HCT116 (cell line): ENCODE measurements around the gene ITGAL. TPM values are rescaled to one million over a fixed set of nuclear protein-coding genes. Genes with fewer than 3 reads are reported as not detected.

Source experiments
- ATAC-seq: fragments of 200-7000 bp; cut with Tn5 transposase; 2 replicates; pipeline ENCODE4 v1.9.1; 2020; ENCODE audit warnings: mild to moderate bottlenecking, moderate library complexity
- BruUV-seq: library from RNA; stranded (reverse); fragments of 400-500 nt; replicated peaks from 2 replicates; lab custom pipeline; 2021; lab: Mats Ljungman, UMichigan
- CTCF ChIA-PET: fragments of 300-600 bp; sonication (Branson Sonifier 250); formaldehyde crosslinking; loops from one replicate; lab custom pipeline; 2021; ENCODE audit warnings: antibody characterized with exemption; lab: Charles Lee
- POLR2A ChIA-PET: fragments of 300-600, 350-600 bp; sonication (Branson Sonifier 250); formaldehyde crosslinking; loops from one replicate; lab custom pipeline; 2021; ENCODE audit warnings: antibody characterized with exemption; lab: Charles Lee
- RAD21 ChIA-PET, 2 experiments: fragments of 300-600 bp; sonication (Branson Sonifier 250); formaldehyde crosslinking; loops; one replicate each; lab custom pipeline; 2023; ENCODE audit warnings: low total read pairs in 2 of 2; ENCODE audit not compliant: uncharacterized antibody in 2 of 2, unreplicated experiment in 2 of 2, low non-redundant PET in 1 of 2; lab: Charles Lee
- DNase-seq: peaks from one replicate; pipeline ENCODE4 v3.0.0-alpha.2; 2010; ENCODE audit warnings: low read depth, low spot score
- H2AFZ ChIP-seq: fragments of 200-600 bp; shearing (Covaris generic), sonication (generic); 2 replicates; pipeline ENCODE4 v1.6.1; 2017; ENCODE audit warnings: low read depth, mixed run types, mixed read lengths, antibody characterized with exemption, low read length; ENCODE audit not compliant: poor library complexity, severe bottlenecking
- H3K27ac ChIP-seq: 2 replicates; pipeline ENCODE4 v1.5.1; 2012; ENCODE audit warnings: low read depth, low read length
- H3K27me3 ChIP-seq: fragments of 200-600 bp; sonication (generic); 2 replicates; pipeline ENCODE4 v1.6.1; 2016; ENCODE audit warnings: mixed run types, low read length, mixed read lengths; ENCODE audit not compliant: insufficient read depth
- H3K36me3 ChIP-seq, 2 experiments: fragments of 200-500 bp in 1 of 2; fragments of 200-600 bp in 1 of 2; sonication (Bioruptor generic) in 1 of 2; sonication (generic) in 1 of 2; 2 replicates each; pipeline versions ENCODE4 v1.5.1 to v1.6.1; 2014 to 2016; ENCODE audit warnings: low read length in 2 of 2, inconsistent platforms in 1 of 2, mixed read lengths in 1 of 2, mixed run types in 1 of 2; ENCODE audit not compliant: insufficient read depth in 2 of 2, control insufficient read depth in 1 of 2
- H3K4me1 ChIP-seq, 2 experiments: fragments of 200-600 bp in 1 of 2; sonication (generic) in 1 of 2; 2 replicates each; pipeline versions ENCODE4 v1.5.1 to v1.6.1; 2012 to 2017; ENCODE audit warnings: low read length in 2 of 2, inconsistent platforms in 1 of 2, mild to moderate bottlenecking in 1 of 2, mixed read lengths in 1 of 2, mixed run types in 1 of 2, moderate library complexity in 1 of 2; ENCODE audit not compliant: insufficient read depth in 2 of 2, control insufficient read depth in 1 of 2
- H3K4me2 ChIP-seq: fragments of 200-600 bp; sonication (generic); 2 replicates; pipeline ENCODE4 v1.6.1; 2017; ENCODE audit warnings: mixed run types, low read length, mixed read lengths
- H3K4me3 ChIP-seq, 2 experiments: fragments of 200-600 bp in 1 of 2; sonication (generic) in 1 of 2; replicated peaks in 1 of 2; 2 replicates each; pipeline ENCODE4 v1.5.1; 2011 to 2016; ENCODE audit warnings: low read length in 2 of 2, control low read depth in 1 of 2, low read depth in 1 of 2, mild to moderate bottlenecking in 1 of 2, mixed read lengths in 1 of 2, mixed run types in 1 of 2
- H3K79me2 ChIP-seq: fragments of 200-600 bp; sonication (generic); 2 replicates; pipeline ENCODE4 v1.6.1; 2017; ENCODE audit warnings: mild to moderate bottlenecking, mixed run types, low read length, moderate library complexity, mixed read lengths; ENCODE audit not compliant: insufficient read depth
- H3K9ac ChIP-seq: fragments of 200-600 bp; sonication (generic); 2 replicates; pipeline ENCODE4 v1.6.1; 2016; ENCODE audit warnings: low read length, mixed read lengths
- H3K9me2 ChIP-seq: fragments of 200-600 bp; sonication (generic), shearing (Covaris generic); 2 replicates; pipeline ENCODE4 v1.6.1; 2017; ENCODE audit warnings: mixed run types, mild to moderate bottlenecking, moderate library complexity; ENCODE audit not compliant: insufficient read depth
- H3K9me3 ChIP-seq, 2 experiments: fragments of 200-500 bp in 1 of 2; fragments of 200-600 bp in 1 of 2; sonication (Bioruptor generic) in 1 of 2; sonication (generic) in 1 of 2; 2 replicates each; pipeline ENCODE4 v1.6.1; 2014 to 2017; ENCODE audit warnings: low read length in 2 of 2, mixed read lengths in 2 of 2, inconsistent platforms in 1 of 2, low read depth in 1 of 2, mild to moderate bottlenecking in 1 of 2, mixed run types in 1 of 2, moderate library complexity in 1 of 2; ENCODE audit not compliant: control insufficient read depth in 1 of 2, insufficient read depth in 1 of 2
- H4K20me1 ChIP-seq: fragments of 200-600 bp; sonication (generic), shearing (Covaris generic); 2 replicates; pipeline ENCODE4 v1.6.1; 2017; ENCODE audit warnings: mixed run types, mild to moderate bottlenecking, moderate library complexity; ENCODE audit not compliant: insufficient read depth
- CEBPB ChIP-seq: IDR thresholded peaks from 2 replicates; pipeline ENCODE4 v1.6.1; 2012; ENCODE audit warnings: low read depth
- CTCF ChIP-seq, 3 experiments: fragments of 200-600 bp in 1 of 3; sonication (generic) in 1 of 3; IDR thresholded peaks in 2 of 3; conservative IDR thresholded peaks in 1 of 3; 2 replicates each; pipeline ENCODE4 v1.5.1; 2012 to 2017; ENCODE audit warnings: low read depth in 2 of 3, low read length in 2 of 3, antibody characterized with exemption in 1 of 3, borderline replicate concordance in 1 of 3, control low read depth in 1 of 3, mild to moderate bottlenecking in 1 of 3, mixed read lengths in 1 of 3, mixed run types in 1 of 3, moderate library complexity in 1 of 3; ENCODE audit not compliant: insufficient read depth in 1 of 3
- MAX ChIP-seq: IDR thresholded peaks from 2 replicates; pipeline ENCODE4 v1.6.1; 2012
- POLR2AphosphoS5 ChIP-seq: IDR thresholded peaks from 2 replicates; pipeline ENCODE4 v1.6.1; 2011; ENCODE audit warnings: mild to moderate bottlenecking, low read depth, low read length, moderate library complexity
- RAD21 ChIP-seq: IDR thresholded peaks from 2 replicates; pipeline ENCODE4 v1.6.1; 2012; ENCODE audit warnings: low read depth, mild to moderate bottlenecking
- ZFX ChIP-seq: fragments of 450-650 bp; IDR thresholded peaks from 2 replicates; pipeline ENCODE4 v1.6.1; 2017
- intact Hi-C: fragments of 100-400 bp; cut with micrococcal nuclease; formaldehyde crosslinking; loops from 2 replicates; pipeline ENCODE4 v1.10.0; 2022
- total RNA-seq: library from RNA; stranded (reverse); gene quantifications from one replicate; pipeline ENCODE4 v1.2.1, GENCODE V29; 2021; ENCODE audit not compliant: unreplicated experiment

Gene ITGAL
- total RNA-seq, 1 experiment from 2014 or later = 1.4 TPM

DNA sequence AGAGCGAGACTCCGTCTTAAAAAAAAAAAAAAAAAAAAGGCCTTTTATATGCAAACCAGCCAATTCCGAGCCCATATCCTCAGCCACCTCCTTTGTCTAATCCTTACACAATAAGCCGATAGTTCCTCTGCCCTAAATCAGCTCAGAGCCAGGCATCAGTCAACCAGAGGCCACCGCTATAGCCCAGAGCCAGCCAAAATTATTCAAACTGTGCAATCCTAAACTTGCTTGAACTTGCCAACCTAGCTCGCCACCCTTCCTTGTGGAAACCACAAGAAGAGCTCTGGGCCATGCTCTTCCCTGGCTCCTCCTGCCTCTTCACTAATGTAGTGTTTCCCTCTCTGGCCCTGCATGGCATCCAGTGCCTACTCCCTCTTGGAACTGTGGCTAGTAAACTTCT lies 17.7 kb downstream of the ITGAL start (continued):
- no peak for TF ChIP-seq MAX
- no peak for TF ChIP-seq ZFX
- no peak for TF ChIP-seq POLR2AphosphoS5
- TF ChIP-seq CEBPB = no peak
- TF ChIP-seq CTCF (IDR thresholded peaks at IDR 0.05 in 2 of 3, conservative IDR thresholded peaks at IDR 0.05 in 1 of 3; ENCODE audit: borderline replicate concordance in 1 of 3, insufficient read depth in 1 of 3, low read depth in 2 of 3, low read length in 2 of 3) = no peak

GRCh38 chr16:30491229-30491628 lies 18.7 kb downstream of the ITGAL start:
- intact Hi-C loops = no loop called here
- DNase-seq = no peak
- Histone ChIP-seq H3K9ac (no peak overlapping the region), H3K9me3 (no peaks in the 10 kb centered on the region), H3K4me2 (no peak overlapping the region), H3K27me3 (no peaks in the 10 kb centered on the region), H2AFZ (no peak overlapping the region), H3K27ac (no peak overlapping the region), H3K4me1 (peaks cover 7% of the 10 kb centered on the region in 2 experiments), H3K36me3 (no peaks in the 10 kb centered on the region), H3K79me2 (no peaks in the 10 kb centered on the region), H3K9me2 (no peaks in the 10 kb centered on the region), H4K20me1 (no peaks in the 10 kb centered on the region), H3K4me3 (no peak overlapping the region)
- ATAC-seq = no peak
- TF ChIP-seq RAD21 = no peak
- no TSS peak for BruUV-seq
- RAD21 ChIA-PET = no interaction called here
- POLR2A ChIA-PET = interaction anchor here (1.1 kb wide), 1 partner anchor 323 kb away, joined by 3 read pairs; no protein-coding TSS in a partner anchor
- CTCF ChIA-PET = no interaction called here
